Hepatocyte (in vitro differentiated cells): ENCODE results near the gene HOXB3. TPM values are rescaled to one million over a fixed set of nuclear protein-coding genes. Genes with fewer than 3 reads are reported as not detected.

ENCODE experiments used
- DNase-seq: peaks from one replicate; pipeline ENCODE4 v3.0.0-alpha.2; 2016; ENCODE audit warnings: low spot score
- H2AFZ ChIP-seq: fragments of 200-600 bp; sonication (generic); 2 replicates; pipeline ENCODE4 v1.6.0; 2016; ENCODE audit warnings: antibody characterized with exemption, mild to moderate bottlenecking
- H3K27ac ChIP-seq: fragments of 200-600 bp; sonication (generic); 2 replicates; pipeline ENCODE4 v1.5.1; 2016; ENCODE audit warnings: mild to moderate bottlenecking
- H3K27me3 ChIP-seq: fragments of 200-600 bp; sonication (generic); 2 replicates; pipeline ENCODE4 v1.6.1; 2016
- H3K36me3 ChIP-seq: fragments of 200-600 bp; sonication (generic); replicated peaks from 2 replicates; pipeline ENCODE4 v1.5.1; 2016; ENCODE audit warnings: low read depth; ENCODE audit not compliant: insufficient read depth
- H3K4me1 ChIP-seq: fragments of 200-600 bp; sonication (generic); 2 replicates; pipeline ENCODE4 v1.5.1; 2016; ENCODE audit warnings: mild to moderate bottlenecking, moderate library complexity; ENCODE audit not compliant: insufficient read depth
- H3K4me2 ChIP-seq: fragments of 200-600 bp; sonication (generic); 2 replicates; pipeline ENCODE4 v1.6.0; 2016
- H3K4me3 ChIP-seq: fragments of 200-600 bp; sonication (generic); 2 replicates; pipeline ENCODE4 v1.5.1; 2016; ENCODE audit warnings: mild to moderate bottlenecking
- H3K79me2 ChIP-seq: fragments of 200-600 bp; sonication (generic); 2 replicates; pipeline ENCODE4 v1.6.0; 2017; ENCODE audit warnings: mild to moderate bottlenecking
- H3K9me2 ChIP-seq: fragments of 200-600 bp; sonication (generic); replicated peaks from 2 replicates; pipeline ENCODE4 v1.6.0; 2017; ENCODE audit warnings: mild to moderate bottlenecking; ENCODE audit not compliant: insufficient read depth
- H3K9me3 ChIP-seq: fragments of 200-600 bp; sonication (generic); 2 replicates; pipeline ENCODE4 v1.5.1; 2016; ENCODE audit warnings: low read depth, mild to moderate bottlenecking
- H4K20me1 ChIP-seq: fragments of 200-600 bp; sonication (generic); 2 replicates; pipeline ENCODE4 v1.6.0; 2016; ENCODE audit warnings: mild to moderate bottlenecking; ENCODE audit not compliant: insufficient read depth, poor library complexity, severe bottlenecking
- EZH2 ChIP-seq: fragments of 200-600 bp; sonication (generic); IDR thresholded peaks from 2 replicates; pipeline ENCODE4 v1.6.1; 2016; ENCODE audit warnings: antibody characterized with exemption, mild to moderate bottlenecking, borderline replicate concordance
- EZH2phosphoT487 ChIP-seq: fragments of 200-600 bp; sonication (generic); IDR thresholded peaks from one replicate; pipeline ENCODE4 v1.6.1; 2018; ENCODE audit warnings: antibody characterized with exemption, mild to moderate bottlenecking, low read depth, moderate library complexity; ENCODE audit not compliant: unreplicated experiment, severe bottlenecking
- WGBS: methylation state at CpG from one replicate; pipeline ENCODE4 v1.1.6; 2016; ENCODE audit warnings: low lambda C conversion rate; ENCODE audit errors: missing lambda C conversion rate; 5-methylcytosine and 5-hydroxymethylcytosine counted together
- polyA plus RNA-seq: library from polyadenylated mRNA; unstranded; fragments of >200 nt; fragmentation: Nextera tagmentation; extraction: Ambion mirVana; gene quantifications from 2 replicates; pipeline ENCODE4 v1.2.1, GENCODE V29; 2016
- total RNA-seq: library from RNA; depleted of rRNA; stranded (reverse); fragments of >200 nt; gene quantifications from 2 replicates; pipeline ENCODE4 v1.2.3, GENCODE V29; 2014
- TF ChIP-seq, protein P1 (sequence below): fragments of 200-600 bp; sonication (generic); IDR thresholded peaks from 2 replicates; pipeline ENCODE4 v1.5.1; 2016; ENCODE audit warnings: antibody characterized with exemption, mild to moderate bottlenecking; ENCODE audit not compliant: poor library complexity

The HOXB3 gene
- total and polyA plus RNA-seq, 2 experiments from 2014 or later: 1.8 to 5.9 TPM

DNA sequence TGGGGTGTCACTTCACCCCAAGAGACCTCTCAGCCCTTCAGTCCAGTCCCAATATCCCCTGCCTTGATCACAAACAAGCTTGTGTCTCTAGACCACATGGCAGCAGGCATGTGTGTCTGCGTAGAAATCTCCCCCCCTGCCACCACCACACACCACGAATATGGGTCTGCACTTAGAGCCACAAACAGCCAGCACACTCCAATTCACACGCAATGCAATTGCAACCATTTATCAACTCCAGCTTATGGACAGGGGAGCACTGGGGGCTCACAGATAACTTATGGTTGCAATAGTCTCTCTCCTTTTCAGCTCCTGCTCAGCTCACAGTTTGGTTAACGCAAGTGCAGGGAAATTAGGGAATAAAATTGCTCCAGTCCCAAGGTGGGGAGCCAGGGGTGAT lies 33.5 kb upstream of the HOXB3 start:
- Histone ChIP-seq H3K36me3 (no peaks in the 10 kb centered on the region), H4K20me1 (no peaks in the 10 kb centered on the region), H3K79me2 (no peaks in the 10 kb centered on the region), H2AFZ (no peak overlapping the region), H3K4me3 (no peak overlapping the region), H3K27me3 (peaks cover 96% of the 10 kb centered on the region), H3K27ac (no peak overlapping the region), H3K4me2 (no peak overlapping the region), H3K4me1 (peaks cover 26% of the 10 kb centered on the region), H3K9me2 (no peaks in the 10 kb centered on the region), H3K9me3 (no peaks in the 10 kb centered on the region)
- WGBS: 25% methylated on average over 4 of the region's 4 CpGs
- no peak for DNase-seq
- TF ChIP-seq, protein P1, sequence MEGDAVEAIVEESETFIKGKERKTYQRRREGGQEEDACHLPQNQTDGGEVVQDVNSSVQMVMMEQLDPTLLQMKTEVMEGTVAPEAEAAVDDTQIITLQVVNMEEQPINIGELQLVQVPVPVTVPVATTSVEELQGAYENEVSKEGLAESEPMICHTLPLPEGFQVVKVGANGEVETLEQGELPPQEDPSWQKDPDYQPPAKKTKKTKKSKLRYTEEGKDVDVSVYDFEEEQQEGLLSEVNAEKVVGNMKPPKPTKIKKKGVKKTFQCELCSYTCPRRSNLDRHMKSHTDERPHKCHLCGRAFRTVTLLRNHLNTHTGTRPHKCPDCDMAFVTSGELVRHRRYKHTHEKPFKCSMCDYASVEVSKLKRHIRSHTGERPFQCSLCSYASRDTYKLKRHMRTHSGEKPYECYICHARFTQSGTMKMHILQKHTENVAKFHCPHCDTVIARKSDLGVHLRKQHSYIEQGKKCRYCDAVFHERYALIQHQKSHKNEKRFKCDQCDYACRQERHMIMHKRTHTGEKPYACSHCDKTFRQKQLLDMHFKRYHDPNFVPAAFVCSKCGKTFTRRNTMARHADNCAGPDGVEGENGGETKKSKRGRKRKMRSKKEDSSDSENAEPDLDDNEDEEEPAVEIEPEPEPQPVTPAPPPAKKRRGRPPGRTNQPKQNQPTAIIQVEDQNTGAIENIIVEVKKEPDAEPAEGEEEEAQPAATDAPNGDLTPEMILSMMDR: no peak
- TF ChIP-seq EZH2phosphoT487 (no peak), EZH2 (no peak)

DNA sequence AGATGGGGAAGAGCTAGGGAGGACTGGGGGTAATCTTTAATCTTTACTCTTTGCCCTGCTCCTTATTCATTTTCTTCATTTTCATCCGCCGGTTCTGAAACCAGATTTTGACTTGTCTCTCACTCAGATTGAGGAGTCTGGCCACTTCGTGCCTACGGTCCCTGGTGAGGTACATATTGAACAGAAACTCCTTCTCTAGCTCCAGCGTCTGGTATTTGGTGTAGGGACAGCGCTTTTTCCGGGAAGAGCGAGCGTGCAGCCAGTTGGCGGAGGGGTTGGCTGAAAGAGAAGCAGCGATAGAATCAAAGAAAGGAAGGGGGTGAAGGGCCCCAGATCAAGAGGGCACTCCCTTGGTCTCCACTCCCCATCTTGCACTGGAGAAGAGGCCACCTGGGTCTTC lies 32.8 kb upstream of the HOXB3 start:
- WGBS: 33% methylated on average over 11 of the region's 11 CpGs
- Histone ChIP-seq H3K9me3 (no peaks in the 10 kb centered on the region), H3K27ac (no peak overlapping the region), H3K79me2 (no peaks in the 10 kb centered on the region), H3K27me3 (peaks cover 94% of the 10 kb centered on the region), H3K36me3 (no peaks in the 10 kb centered on the region), H3K4me2 (no peak overlapping the region), H3K9me2 (no peaks in the 10 kb centered on the region), H4K20me1 (no peaks in the 10 kb centered on the region), H2AFZ (no peak overlapping the region), H3K4me1 (peaks cover 26% of the 10 kb centered on the region), H3K4me3 (no peak overlapping the region)
- DNase-seq: no peak
- TF ChIP-seq EZH2: no peak
- peak; percentile 79 for TF ChIP-seq EZH2phosphoT487
- TF ChIP-seq, protein P1: no peak

DNA sequence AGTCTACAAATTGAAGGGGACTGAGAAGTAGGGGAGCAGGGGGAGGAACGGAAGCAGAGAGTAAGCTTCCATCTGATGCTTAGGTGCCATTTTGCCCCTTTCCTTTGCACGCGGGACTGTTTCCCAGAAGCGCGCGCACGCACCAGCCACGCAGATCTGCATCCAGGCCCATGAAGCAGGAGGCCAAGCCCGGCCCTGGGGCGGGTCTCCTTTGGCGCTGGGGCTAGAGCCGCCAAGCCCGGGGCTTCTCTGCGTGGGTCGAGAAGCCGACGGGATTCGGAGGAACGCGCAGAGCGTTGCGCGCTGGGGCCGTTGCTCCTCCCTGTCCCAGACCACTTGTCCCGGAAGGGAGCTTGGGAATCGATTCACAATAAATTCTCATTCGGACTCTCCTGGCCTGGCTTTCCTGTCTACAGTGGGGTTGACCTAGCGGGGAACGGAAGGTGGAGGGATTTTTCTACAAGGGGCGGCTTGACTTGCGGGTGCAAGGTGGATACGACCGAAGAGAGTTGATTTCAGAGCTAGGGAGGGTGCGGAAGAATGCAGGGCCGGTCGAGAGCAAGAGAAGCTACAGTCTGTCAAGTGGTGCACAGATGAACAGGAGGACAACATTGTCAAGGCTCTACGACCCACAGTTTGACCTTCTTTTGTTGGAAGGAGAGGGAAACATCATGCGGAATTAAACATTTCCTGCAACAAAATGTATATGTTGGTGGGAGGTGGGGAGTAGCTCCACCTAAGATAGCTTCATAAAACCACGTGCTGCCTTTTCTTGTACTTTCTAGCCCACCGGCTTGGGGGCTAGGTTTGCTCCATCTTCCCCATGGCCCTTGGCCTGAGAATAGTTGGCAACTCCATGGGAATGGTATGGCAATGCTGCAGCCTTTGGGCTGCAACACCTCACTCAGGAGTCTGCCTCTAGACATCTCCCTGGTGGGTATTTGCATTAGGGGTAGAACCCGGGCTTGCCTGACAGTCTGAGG lies 31.7 kb upstream of the HOXB3 start:
- Histone ChIP-seq H3K27ac (no peak overlapping the region), H3K4me2 (no peak overlapping the region), H3K4me1 (peaks cover 26% of the 10 kb centered on the region), H3K9me2 (no peaks in the 10 kb centered on the region), H3K79me2 (no peaks in the 10 kb centered on the region), H2AFZ (no peak overlapping the region), H3K36me3 (no peaks in the 10 kb centered on the region), H3K27me3 (peaks cover 94% of the 10 kb centered on the region), H3K9me3 (no peaks in the 10 kb centered on the region), H3K4me3 (no peak overlapping the region), H4K20me1 (no peaks in the 10 kb centered on the region)
- no peak for DNase-seq
- TF ChIP-seq EZH2 (peak; percentile 88), EZH2phosphoT487 (peak; percentile 73)
- TF ChIP-seq, protein P1: no peak
- WGBS: 12% methylated on average over 41 of the region's 41 CpGs
